ENCODE results near the gene DNAJC18.

GRCh38 chr5:139473105-139473504 lies 33.8 kb upstream of the DNAJC18 start:
- TF ChIP-seq CTCF (conservative IDR thresholded peaks at IDR 0.05; ENCODE audit: low read length) (no peak), EZH2phosphoT487 (IDR thresholded peaks at IDR 0.05; ENCODE audit: borderline replicate concordance) (no peak)
